H1 (cell line): ENCODE data around the gene ANO6. TPM values are rescaled to one million over a fixed set of nuclear protein-coding genes. Genes with fewer than 3 reads are reported as not detected.

ENCODE experiments used
- ASH2L ChIP-seq: fragments of 200-600, 300-600 bp; sonication (generic); IDR thresholded peaks from one replicate; pipeline ENCODE4 v1.7.1; 2017; ENCODE audit warnings: low read length
- ATF2 ChIP-seq: IDR thresholded peaks from 2 replicates; pipeline ENCODE4 v1.6.1; 2012; ENCODE audit warnings: low read length, inconsistent platforms
- ATF3 ChIP-seq: IDR thresholded peaks from 2 replicates; pipeline ENCODE4 v1.6.1; 2011; ENCODE audit warnings: low read depth, mild to moderate bottlenecking, low read length; ENCODE audit not compliant: insufficient read depth
- BACH1 ChIP-seq: IDR thresholded peaks from 2 replicates; pipeline ENCODE4 v1.6.1; 2012; ENCODE audit warnings: low read length, improper control_type of control experiment
- BRCA1 ChIP-seq: IDR thresholded peaks from 2 replicates; pipeline ENCODE4 v1.6.1; 2012; ENCODE audit warnings: low read depth, low read length, improper control_type of control experiment
- CBX5 ChIP-seq: fragments of 300-800, 300-1000 bp; sonication (generic); IDR thresholded peaks from 2 replicates; pipeline ENCODE4 v1.7.1; 2016; ENCODE audit warnings: antibody characterized with exemption, low read length, low read depth
- CTBP2 ChIP-seq: IDR thresholded peaks from 2 replicates; pipeline ENCODE4 v1.7.0; 2011; ENCODE audit warnings: borderline replicate concordance, mild to moderate bottlenecking, moderate library complexity, mixed read lengths, low read length; ENCODE audit not compliant: insufficient read depth, insufficient read length
- EZH2 ChIP-seq: fragments of 200-600 bp; sonication (generic); IDR thresholded peaks from 2 replicates; pipeline ENCODE4 v1.7.1; 2012; ENCODE audit warnings: low read depth, mild to moderate bottlenecking, moderate library complexity, low read length, inconsistent platforms; ENCODE audit not compliant: severe bottlenecking
- GTF2F1 ChIP-seq: IDR thresholded peaks from 2 replicates; pipeline ENCODE4 v1.6.1; 2012; ENCODE audit warnings: low read depth, low read length, improper control_type of control experiment, borderline replicate concordance
- HDAC6 ChIP-seq: IDR thresholded peaks from one replicate; pipeline ENCODE4 v1.7.1; 2012; ENCODE audit warnings: low read depth, mild to moderate bottlenecking, inconsistent platforms, low read length, moderate library complexity
- KDM5A ChIP-seq: fragments of 200-600 bp; IDR thresholded peaks from 2 replicates; pipeline ENCODE4 v1.7.1; 2012; ENCODE audit warnings: mild to moderate bottlenecking, low read length, inconsistent platforms, mixed read lengths
- MAFK ChIP-seq: IDR thresholded peaks from 2 replicates; pipeline ENCODE4 v1.6.1; 2012; ENCODE audit warnings: low read depth, mild to moderate bottlenecking, improper control_type of control experiment, low read length
- POU5F1 ChIP-seq: IDR thresholded peaks from 2 replicates; pipeline ENCODE4 v1.6.1; 2011; ENCODE audit warnings: low read depth, mild to moderate bottlenecking, low read length, moderate library complexity
- RAD21 ChIP-seq, 2 experiments: IDR thresholded peaks in 1 of 2; conservative IDR thresholded peaks in 1 of 2; 2 replicates each; pipeline ENCODE4 v1.6.1; 2011; ENCODE audit warnings: low read depth in 2 of 2, low read length in 2 of 2, improper control_type of control experiment in 1 of 2, inconsistent platforms in 1 of 2, mild to moderate bottlenecking in 1 of 2, moderate library complexity in 1 of 2
- RNF2 ChIP-seq: fragments of 200-900, 300-1000 bp; sonication (generic); IDR thresholded peaks from 2 replicates; pipeline ENCODE4 v1.7.1; 2016; ENCODE audit warnings: borderline replicate concordance, low read depth, mild to moderate bottlenecking, antibody characterized with exemption, low read length; ENCODE audit not compliant: poor library complexity, severe bottlenecking; ENCODE audit errors: missing control alignments
- SAP30 ChIP-seq: fragments of 300-600 bp; sonication (generic); IDR thresholded peaks from 2 replicates; pipeline ENCODE4 v1.7.1; 2012; ENCODE audit warnings: low read length, moderate library complexity, mild to moderate bottlenecking, inconsistent platforms; ENCODE audit not compliant: insufficient read depth, insufficient replicate concordance
- TAF7 ChIP-seq: optimal IDR thresholded peaks from 2 replicates; pipeline ENCODE3; 2011; ENCODE audit warnings: low read depth, mild to moderate bottlenecking, inconsistent platforms, low read length, moderate library complexity, borderline replicate concordance
- ZNF274 ChIP-seq: IDR thresholded peaks from 2 replicates; pipeline ENCODE4 v1.7.0; 2012; ENCODE audit warnings: low read length, borderline replicate concordance; ENCODE audit errors: extremely low read depth
- polyA plus RNA-seq, 7 experiments: library from polyadenylated mRNA; depleted of rRNA in 3 of 7; stranded (reverse) in 5 of 7; unstranded in 2 of 7; fragments of >200 nt in 5 of 7; fragments of 200-250 nt in 2 of 7; gene quantifications; 1 replicate in 5 of 7; 2 replicates in 1 of 7; 4 replicates in 1 of 7; pipeline versions ENCODE4 v1.2.1 to v1.2.3, GENCODE V29; 2011 to 2013; ENCODE audit warnings: missing spikeins in 2 of 7, mixed read lengths in 2 of 7
- total RNA-seq: library from RNA; stranded (reverse); fragmentation: NEBNext Ultra II Directional; extraction: Animal tissue kit (Norgen Biotek cat#: 25700); gene quantifications from 2 replicates; pipeline ENCODE4 v1.2.1, GENCODE V29; 2021

ANO6 gene
- total and polyA plus RNA-seq, 2 of the 8 experiments (the other 6 are each of a cell fraction or from before 2014, with no cell fraction given), result 15.1 to 39.7 TPM

- TF ChIP-seq POU5F1, result no peak
- no peak for TF ChIP-seq BRCA1
- no peak for TF ChIP-seq KDM5A
- TF ChIP-seq ASH2L, result no peak
- TF ChIP-seq MAFK, result no peak
- TF ChIP-seq CBX5, result no peak
- no peak for TF ChIP-seq GTF2F1
- TF ChIP-seq EZH2, result no peak
- TF ChIP-seq ZNF274, result no peak
- no peak for TF ChIP-seq HDAC6
- no peak for TF ChIP-seq RAD21 (IDR thresholded peaks at IDR 0.05 in 1 of 2, conservative IDR thresholded peaks at IDR 0.05 in 1 of 2; ENCODE audit: low read depth in 2 of 2, low read length in 2 of 2)
- no peak for TF ChIP-seq CTBP2
- no peak for TF ChIP-seq ATF3
- no peak for TF ChIP-seq SAP30
- no peak for TF ChIP-seq RNF2
- TF ChIP-seq BACH1, result no peak
- TF ChIP-seq ATF2, result no peak
- TF ChIP-seq TAF7, result no peak
Observed at GRCh38 chr12:45339035-45339434, 123.1 kb downstream of the ANO6 start (continued).
